OCI-LY3 (cell line): Measurements from ENCODE around the gene MACROD1.
A peak's percentile ranks its signal among the peaks of the same experiment; 100 is the strongest.

ENCODE experiments used
- H2AFZ ChIP-seq: fragments of 200-600, 300-600 bp; shearing (Covaris generic); 2 replicates; pipeline ENCODE4 v1.6.0; 2014; ENCODE audit warnings: antibody characterized with exemption, low read depth, low read length
- H3K27ac ChIP-seq: fragments of 200-600, 300-600 bp; sonication (generic); 2 replicates; pipeline ENCODE4 v1.5.1; 2014; ENCODE audit warnings: mild to moderate bottlenecking, low read length, moderate library complexity, mixed read lengths
- H3K27me3 ChIP-seq: fragments of 200-600, 300-600 bp; sonication (generic); 2 replicates; pipeline ENCODE4 v1.6.1; 2014; ENCODE audit warnings: low read depth, low read length, mixed read lengths
- H3K36me3 ChIP-seq: fragments of 200-600, 300-600 bp; sonication (generic); replicated peaks from 2 replicates; pipeline ENCODE3; 2014; ENCODE audit warnings: low read depth, low read length, mixed read lengths
- H3K4me1 ChIP-seq: fragments of 300-600, 200-600 bp; sonication (generic); 2 replicates; pipeline ENCODE4 v1.6.1; 2014; ENCODE audit warnings: low read length, mixed read lengths
- H3K4me2 ChIP-seq: fragments of 200-600, 300-600 bp; sonication (generic); 2 replicates; pipeline ENCODE4 v1.6.1; 2014; ENCODE audit warnings: low read length, mixed read lengths
- H3K4me3 ChIP-seq: fragments of 300-600, 200-600 bp; sonication (generic); 2 replicates; pipeline ENCODE4 v1.5.1; 2014; ENCODE audit warnings: antibody characterized with exemption, mild to moderate bottlenecking, low read length, moderate library complexity
- H3K79me2 ChIP-seq: fragments of 300-600, 200-600 bp; shearing (Covaris generic); 2 replicates; pipeline ENCODE4 v1.6.1; 2014; ENCODE audit warnings: mild to moderate bottlenecking, low read length, mixed read lengths
- H3K9ac ChIP-seq: fragments of 300-600, 200-600 bp; shearing (Covaris generic); 2 replicates; pipeline ENCODE4 v1.6.0; 2014; ENCODE audit warnings: mild to moderate bottlenecking, low read length, moderate library complexity
- H3K9me3 ChIP-seq: fragments of 200-600, 300-600 bp; shearing (Covaris generic); 2 replicates; pipeline ENCODE4 v1.6.1; 2014; ENCODE audit warnings: low read length, mixed read lengths; ENCODE audit not compliant: insufficient read depth
- H4K20me1 ChIP-seq: fragments of 200-600, 300-600 bp; sonication (generic); 2 replicates; pipeline ENCODE4 v1.6.1; 2016; ENCODE audit warnings: low read length, mixed read lengths; ENCODE audit not compliant: insufficient read depth
- EZH2phosphoT487 ChIP-seq: fragments of 200-600 bp; shearing (Covaris generic); IDR thresholded peaks from 2 replicates; pipeline ENCODE4 v1.6.1; 2018; ENCODE audit warnings: antibody characterized with exemption, mixed run types, low read depth
- TF ChIP-seq, protein P1 (sequence below): fragments of 200-600, 300-600 bp; sonication (generic); IDR thresholded peaks from 2 replicates; pipeline ENCODE4 v1.5.1; 2014; ENCODE audit warnings: antibody characterized with exemption, low read length, low read depth

MACROD1 gene

DNA sequence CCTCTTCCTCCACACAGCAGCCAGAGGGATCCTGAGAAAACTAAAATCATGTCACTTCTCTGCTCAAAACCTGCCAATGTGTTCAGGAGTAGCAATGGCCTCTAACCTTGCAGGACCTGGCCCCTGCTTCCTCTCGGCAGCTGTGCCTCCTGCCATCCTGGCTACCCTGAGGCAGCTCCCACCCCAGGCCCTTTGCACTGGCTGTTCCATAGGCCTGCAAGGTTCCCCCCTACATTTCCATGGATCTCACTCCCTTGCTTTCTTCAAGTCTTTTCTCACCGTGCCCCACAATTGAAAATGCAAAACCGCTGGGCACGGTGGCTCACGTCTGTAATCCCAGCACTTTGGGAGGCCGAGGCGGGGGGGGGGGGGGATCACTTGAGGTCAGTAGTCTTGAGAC, 18.0 kb upstream of the MACROD1 start:
- Histone ChIP-seq H3K9ac (no peak overlapping the region), H3K4me1 (peaks cover 12% of the 10 kb centered on the region), H3K9me3 (0 out of 2 replicates have a peak, but pooled peaks cover 1% of the 10 kb centered on the region), H3K36me3 (peaks cover 20% of the 10 kb centered on the region), H3K4me2 (peak overlapping the region; percentile 90), H3K27ac (no peak overlapping the region), H4K20me1 (peaks cover 3% of the 10 kb centered on the region; the same call in 1 of the 2 replicates), H3K4me3 (no peak overlapping the region), H3K79me2 (peaks cover 23% of the 10 kb centered on the region), H3K27me3 (no peaks in the 10 kb centered on the region), H2AFZ (no peak overlapping the region)
- TF ChIP-seq, protein P1, sequence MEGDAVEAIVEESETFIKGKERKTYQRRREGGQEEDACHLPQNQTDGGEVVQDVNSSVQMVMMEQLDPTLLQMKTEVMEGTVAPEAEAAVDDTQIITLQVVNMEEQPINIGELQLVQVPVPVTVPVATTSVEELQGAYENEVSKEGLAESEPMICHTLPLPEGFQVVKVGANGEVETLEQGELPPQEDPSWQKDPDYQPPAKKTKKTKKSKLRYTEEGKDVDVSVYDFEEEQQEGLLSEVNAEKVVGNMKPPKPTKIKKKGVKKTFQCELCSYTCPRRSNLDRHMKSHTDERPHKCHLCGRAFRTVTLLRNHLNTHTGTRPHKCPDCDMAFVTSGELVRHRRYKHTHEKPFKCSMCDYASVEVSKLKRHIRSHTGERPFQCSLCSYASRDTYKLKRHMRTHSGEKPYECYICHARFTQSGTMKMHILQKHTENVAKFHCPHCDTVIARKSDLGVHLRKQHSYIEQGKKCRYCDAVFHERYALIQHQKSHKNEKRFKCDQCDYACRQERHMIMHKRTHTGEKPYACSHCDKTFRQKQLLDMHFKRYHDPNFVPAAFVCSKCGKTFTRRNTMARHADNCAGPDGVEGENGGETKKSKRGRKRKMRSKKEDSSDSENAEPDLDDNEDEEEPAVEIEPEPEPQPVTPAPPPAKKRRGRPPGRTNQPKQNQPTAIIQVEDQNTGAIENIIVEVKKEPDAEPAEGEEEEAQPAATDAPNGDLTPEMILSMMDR = no peak
- no peak for TF ChIP-seq EZH2phosphoT487

DNA sequence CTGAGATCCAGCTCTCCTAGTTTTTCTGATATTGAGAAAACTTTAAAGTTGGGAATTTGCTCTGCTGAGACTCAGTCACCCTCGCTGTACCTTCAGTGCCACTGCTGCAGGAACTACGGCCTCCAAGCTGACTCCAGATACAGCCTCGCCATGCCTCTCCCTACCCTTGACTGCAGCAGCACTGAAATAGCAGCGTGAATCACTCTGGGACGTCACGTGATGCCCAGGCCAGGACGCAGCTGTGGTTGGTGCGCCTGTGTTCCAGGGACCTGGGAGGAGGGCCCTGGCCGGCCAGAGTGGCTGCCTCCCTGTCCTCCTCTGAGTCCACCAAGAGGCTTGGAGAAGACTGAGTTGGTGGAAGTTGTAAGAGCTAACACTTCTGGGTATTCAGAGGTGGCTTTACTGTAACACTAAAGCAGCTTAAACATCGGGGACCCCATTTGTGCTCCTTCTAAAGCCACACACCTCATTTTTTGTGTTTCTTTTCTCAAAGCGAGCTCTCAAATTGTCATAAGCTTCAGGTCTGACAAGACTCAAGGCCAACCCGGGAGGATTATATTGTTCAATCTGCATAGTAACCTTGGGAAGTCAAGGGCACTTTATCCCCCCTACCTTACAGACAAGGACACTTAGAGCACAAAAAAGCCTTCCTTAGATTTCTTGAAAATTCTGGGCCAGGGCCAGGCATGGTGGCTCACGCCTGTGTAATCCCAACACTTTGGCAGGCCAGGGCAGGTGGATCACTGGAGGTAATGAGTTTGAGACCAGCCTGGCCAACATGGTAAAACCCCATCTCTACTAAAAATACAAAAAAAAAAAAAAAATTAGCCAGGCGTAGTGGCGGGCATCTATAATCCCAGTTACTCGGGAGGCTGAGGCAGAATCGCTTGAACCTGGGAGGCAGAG, 15.8 kb upstream of the MACROD1 start:
- 0 out of 2 replicates have a peak, but pooled peaks cover 4% of the 10 kb centered on the region for H3K9me3 ChIP-seq
- peak overlapping the region; percentile 8; the same call in 1 of the 2 replicates for H3K9ac ChIP-seq
- peak overlapping the region; percentile 12 for H3K4me3 ChIP-seq
- TF ChIP-seq EZH2phosphoT487 = no peak
- H3K4me2 ChIP-seq = peak overlapping the region; percentile 36
- H3K4me1 ChIP-seq = peaks cover 28% of the 10 kb centered on the region
- peak overlapping the region; percentile 4; the same call in 1 of the 2 replicates for H2AFZ ChIP-seq
- H3K27ac ChIP-seq = no peak overlapping the region
- H3K27me3 ChIP-seq = no peaks in the 10 kb centered on the region
- H3K79me2 ChIP-seq = peaks cover 23% of the 10 kb centered on the region
- H4K20me1 ChIP-seq = no peaks in the 10 kb centered on the region
- H3K36me3 ChIP-seq = peaks cover 15% of the 10 kb centered on the region

GRCh38 chr11:64180891-64181290, 15.0 kb upstream of the MACROD1 start:
- H3K27ac ChIP-seq = no peak overlapping the region
- no peak overlapping the region for H3K4me3 ChIP-seq

GRCh38 chr11:64178951-64179639, 13.2 kb upstream of the MACROD1 start:
- Histone ChIP-seq H3K9ac (no peak overlapping the region), H2AFZ (no peak overlapping the region), H3K9me3 (0 out of 2 replicates have a peak, but pooled peaks cover 6% of the 10 kb centered on the region), H3K79me2 (peaks cover 9% of the 10 kb centered on the region), H3K4me3 (no peak overlapping the region), H3K36me3 (peaks cover 17% of the 10 kb centered on the region), H3K27me3 (no peaks in the 10 kb centered on the region), H3K4me1 (peaks cover 26% of the 10 kb centered on the region), H4K20me1 (no peaks in the 10 kb centered on the region), H3K4me2 (no peak overlapping the region), H3K27ac (no peak overlapping the region)
- TF ChIP-seq, protein P1 = no peak
- no peak for TF ChIP-seq EZH2phosphoT487

More at GRCh38 chr11:64180891-64181290, 15.0 kb upstream of the MACROD1 start:
- no peak overlapping the region for H3K4me2 ChIP-seq
- H3K27me3 ChIP-seq = no peaks in the 10 kb centered on the region
- H3K79me2 ChIP-seq = peaks cover 23% of the 10 kb centered on the region
- no peak overlapping the region for H2AFZ ChIP-seq
- no peak overlapping the region for H3K9ac ChIP-seq
- no peaks in the 10 kb centered on the region for H4K20me1 ChIP-seq
- H3K4me1 ChIP-seq = peaks cover 28% of the 10 kb centered on the region
- peaks cover 15% of the 10 kb centered on the region for H3K36me3 ChIP-seq
- 0 out of 2 replicates have a peak, but pooled peaks cover 4% of the 10 kb centered on the region for H3K9me3 ChIP-seq
- TF ChIP-seq EZH2phosphoT487 = no peak
- TF ChIP-seq, protein P1 = no peak
